GM19467 (cell line): Measurements from ENCODE around the gene LRFN3.
"Not testable (repeated sequence)": the region's sequence is repeated elsewhere in the genome, so short reads cannot be mapped to it uniquely, and the experiment has no call there.

ENCODE experiments used
- ATAC-seq: cut with Tn5 transposase; IDR thresholded peaks from one replicate; pipeline ENCODE4 v1.9.1; 2021; ENCODE audit warnings: mild to moderate bottlenecking, moderate library complexity; ENCODE audit not compliant: unreplicated experiment

Gene LRFN3

DNA sequence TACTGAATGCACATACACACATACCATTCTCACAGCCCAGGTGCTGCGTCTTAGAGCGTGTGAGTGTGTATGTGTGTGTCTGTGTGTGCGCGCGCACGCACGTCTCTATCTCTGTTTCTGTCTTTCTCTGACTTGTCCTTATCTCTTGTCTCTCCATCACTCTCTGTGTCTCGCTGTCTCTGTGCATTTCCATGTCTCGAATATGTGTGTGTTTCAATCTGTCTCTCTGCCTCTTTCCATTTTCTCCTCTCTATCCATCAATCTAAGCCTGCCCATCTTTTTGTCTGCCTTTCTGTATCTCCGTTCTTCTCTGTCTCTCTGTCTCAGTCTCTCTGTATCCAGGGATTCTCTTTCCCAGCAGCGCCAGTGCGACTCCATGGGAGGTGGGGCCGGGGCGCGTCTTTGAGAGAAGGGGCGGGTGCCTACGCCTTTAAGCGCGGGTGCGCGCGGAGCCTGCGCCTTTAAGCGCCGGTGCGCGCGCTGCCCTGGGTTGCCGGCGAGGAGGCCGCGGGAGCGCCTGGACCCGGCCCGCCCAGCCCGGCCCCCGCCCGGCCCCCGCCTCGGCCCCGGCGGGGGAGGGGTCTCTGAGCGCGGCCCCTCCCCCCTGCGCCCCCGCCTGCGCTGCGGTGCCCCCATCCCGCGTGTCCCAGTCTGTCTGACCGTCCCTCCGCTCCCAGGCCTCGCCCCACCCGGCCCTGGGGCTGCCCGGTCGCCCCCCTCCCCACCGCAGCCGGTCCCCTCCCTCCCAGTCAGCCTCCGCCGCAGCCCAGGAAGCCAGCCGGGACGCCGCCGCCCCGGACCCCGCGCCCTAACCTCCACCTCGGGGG, at the start of gene LRFN3:
Gene LRFN3 (plus strand): TSS at position 464 of the 827 bp plus-strand sequence. CDS start 3,052 bp downstream, outside the sequence.
- no peak for ATAC-seq

DNA sequence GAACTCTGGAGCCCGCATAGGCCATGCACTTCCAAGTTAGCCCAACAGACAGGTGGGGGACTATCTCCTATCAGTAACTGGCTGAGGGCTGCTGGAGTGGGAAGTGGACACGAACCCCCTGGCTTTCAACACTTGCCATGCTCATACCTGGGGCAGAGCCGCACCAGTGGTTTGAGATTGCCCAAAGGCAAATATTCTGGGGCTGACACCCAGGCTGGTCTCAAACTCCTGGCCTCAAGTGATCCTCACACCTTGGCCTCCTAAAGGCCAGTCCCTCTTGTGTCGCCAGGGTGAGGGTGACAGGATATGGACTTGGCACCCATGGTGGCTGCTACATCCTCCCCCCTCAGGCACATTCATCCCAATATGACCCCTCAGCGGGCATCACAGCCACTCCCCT, 49.0 kb upstream of the LRFN3 start:
- ATAC-seq: no peak

- ATAC-seq: no peak
These were observed 47.8 kb upstream of the LRFN3 start for GRCh38 chr19:35888398-35888797.

DNA sequence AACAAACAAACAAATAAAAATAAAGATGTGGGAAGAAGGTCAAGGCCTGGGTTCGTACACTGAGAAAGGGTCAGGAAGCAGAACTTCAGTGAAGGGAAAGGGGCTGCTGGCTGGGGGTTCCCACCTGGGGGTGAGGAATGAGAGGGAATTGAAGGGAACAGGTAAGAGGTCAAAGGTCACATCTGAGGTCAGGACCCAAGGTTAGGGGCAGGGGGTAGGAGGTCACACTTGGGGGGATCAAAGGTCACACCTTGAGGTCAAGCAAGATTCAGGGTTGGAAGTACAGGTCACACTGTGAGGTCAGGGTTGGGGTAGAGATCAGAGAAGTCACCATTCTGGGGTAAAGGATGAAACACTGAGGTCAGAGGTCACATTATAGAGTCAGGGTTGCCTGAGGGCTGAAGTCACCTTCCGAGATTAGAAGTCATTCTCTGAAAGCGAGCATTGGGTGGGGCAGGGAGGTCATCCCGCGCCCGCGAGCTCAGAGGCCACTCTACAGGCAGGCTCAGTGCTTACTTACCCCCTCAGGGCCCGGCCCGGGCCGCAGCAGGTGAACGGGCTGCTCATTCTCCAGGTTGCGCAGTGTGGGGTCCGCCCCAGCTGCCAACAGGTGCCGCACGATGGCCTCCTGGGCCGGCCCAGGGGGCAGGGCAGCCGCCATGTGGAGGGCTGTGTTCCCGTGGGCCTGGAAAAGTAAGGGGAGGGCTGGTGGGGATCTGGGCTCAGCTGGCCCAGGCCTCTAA, 46.6 kb upstream of the LRFN3 start:
- no peak for ATAC-seq

DNA sequence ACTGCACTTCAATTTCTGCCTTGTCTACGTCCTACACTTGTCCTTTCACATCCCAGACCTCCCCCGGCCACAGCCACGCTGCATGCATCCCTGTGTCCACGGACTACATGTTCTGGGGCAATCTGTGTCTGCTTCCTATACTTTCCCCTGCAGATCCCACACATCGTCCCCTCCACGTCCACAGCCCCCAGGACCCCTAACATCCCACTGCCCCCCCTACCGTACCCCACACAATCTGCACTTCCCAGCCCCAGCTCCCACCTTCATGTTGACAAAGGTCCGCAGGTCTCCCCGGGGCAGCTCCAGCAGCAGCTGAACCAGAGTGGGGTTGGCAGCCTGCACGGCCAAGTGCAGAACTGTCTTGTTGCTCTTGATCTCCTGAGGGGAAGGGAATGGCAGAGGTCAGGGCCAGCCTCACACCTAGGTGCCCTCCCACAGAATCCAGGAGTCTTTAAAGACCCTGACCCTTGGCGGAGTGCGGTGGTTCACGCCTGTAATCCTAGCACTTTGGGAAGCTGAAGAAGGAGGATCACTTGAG, 46.0 kb upstream of the LRFN3 start:
- no peak for ATAC-seq

GRCh38 chr19:35891819-35892218, 44.4 kb upstream of the LRFN3 start:
- not testable (repeated sequence) for ATAC-seq

GRCh38 chr19:35894342-35894741, 41.8 kb upstream of the LRFN3 start:
- no peak for ATAC-seq

DNA sequence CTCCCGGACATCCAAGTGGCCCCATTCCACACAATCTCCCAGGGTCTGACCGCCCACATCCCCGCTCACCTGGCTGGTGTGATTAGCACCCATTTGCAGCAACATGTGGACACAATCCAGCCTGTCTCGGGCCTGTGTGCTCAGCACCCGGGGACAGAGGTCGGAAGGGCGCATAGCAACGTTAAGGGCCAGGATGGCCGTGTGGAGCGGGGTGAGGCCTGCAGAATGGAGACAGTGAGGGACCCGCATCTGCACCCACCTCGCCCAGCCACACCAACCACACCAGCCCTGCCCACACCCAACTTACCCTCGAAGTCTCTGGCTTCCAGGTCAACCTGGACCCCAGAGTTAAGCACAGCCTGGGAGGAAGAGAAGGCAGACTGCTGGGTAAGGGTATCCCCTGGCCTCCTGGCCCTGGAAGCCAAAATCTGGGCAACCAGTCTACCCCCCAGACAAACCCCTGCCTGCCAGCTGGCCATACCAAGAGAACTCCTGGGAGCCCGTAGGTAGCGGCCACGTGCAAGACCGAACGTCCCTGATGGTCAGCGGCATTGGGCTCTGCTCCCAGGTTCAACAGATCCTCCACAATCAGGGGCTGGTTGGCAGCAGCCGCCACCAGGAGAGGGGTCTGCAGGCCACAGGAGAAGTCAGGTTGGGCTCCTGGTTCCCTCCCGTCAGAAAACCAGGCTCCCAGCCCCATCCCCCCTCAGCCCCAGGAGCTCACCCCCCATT, 40.1 kb upstream of the LRFN3 start:
- ATAC-seq: no peak

GRCh38 chr19:35896643-35897040, 39.5 kb upstream of the LRFN3 start:
- no peak for ATAC-seq

- ATAC-seq: no peak
These were observed 38.3 kb upstream of the LRFN3 start for GRCh38 chr19:35897706-35898451.

GRCh38 chr19:35898499-35898809, 37.7 kb upstream of the LRFN3 start:
- no peak for ATAC-seq

DNA sequence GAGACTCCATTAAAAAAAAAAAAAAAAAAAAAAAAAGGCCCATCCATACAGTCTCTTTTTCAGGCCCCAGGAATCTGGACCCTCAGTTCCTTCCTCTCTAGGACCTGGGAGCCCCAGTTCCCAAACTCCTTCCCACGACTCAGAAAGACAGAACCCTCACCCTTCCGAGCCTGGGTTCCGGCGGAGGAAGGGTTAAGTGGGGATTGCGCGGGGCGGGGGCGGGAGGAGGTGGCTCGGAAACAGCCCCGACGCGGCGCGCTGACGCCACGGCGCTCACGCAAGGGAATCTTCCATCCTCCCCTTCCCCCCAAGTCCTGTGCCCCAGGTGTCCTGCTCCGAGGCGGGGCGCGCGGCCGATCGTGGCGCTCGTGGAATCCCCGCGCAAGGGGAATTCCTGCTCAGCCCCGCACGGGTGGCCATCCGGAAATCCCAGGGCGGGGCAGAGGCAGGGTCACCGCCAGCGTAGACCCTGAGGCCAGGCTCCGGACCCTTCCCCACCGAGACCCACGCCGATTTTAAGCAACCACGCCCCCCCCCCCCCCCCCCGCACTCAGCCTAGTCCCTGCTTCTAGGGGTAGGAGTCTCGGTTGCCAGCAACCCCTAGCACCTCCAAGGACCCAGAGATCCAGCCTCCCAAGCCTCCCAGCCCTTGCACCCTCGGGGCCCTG, 36.5 kb upstream of the LRFN3 start:
- peak; percentile 37 for ATAC-seq

DNA sequence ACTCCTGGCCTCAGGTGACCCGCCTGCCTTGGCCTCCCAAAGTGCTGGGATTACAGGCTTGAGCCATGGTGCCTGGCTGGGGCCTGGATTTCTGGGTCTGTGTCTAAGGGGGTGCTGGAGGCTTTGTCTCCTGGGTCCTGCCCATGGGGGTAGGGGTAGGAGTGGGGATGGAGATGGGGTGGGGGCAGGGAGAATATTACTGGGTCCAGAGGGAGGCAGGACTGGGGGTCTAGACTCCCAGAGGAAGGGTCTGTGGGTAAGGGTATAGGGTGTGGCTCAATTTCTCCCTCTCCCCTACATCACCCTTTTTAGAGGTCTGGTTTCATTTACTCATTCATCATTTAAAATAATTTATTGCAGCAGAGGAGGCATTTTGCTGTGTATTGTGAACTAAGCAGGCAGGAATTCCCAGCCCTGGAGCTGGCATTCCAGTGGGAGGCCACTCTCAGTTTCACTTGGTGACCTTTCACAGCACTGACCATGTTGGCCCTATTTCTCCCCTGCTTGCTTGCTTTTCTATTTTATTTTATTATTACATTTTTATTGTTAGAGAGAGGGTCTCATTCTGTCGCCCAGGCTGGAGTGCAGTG, 35.0 kb upstream of the LRFN3 start:
- ATAC-seq: no peak

- ATAC-seq: no peak
These were observed 34.1 kb upstream of the LRFN3 start, which contains the start of gene HCST for GRCh38 chr19:35901854-35902661. HCST (plus strand) TSS chr19:35902529; CDS start chr19:35902594, 65 bp downstream.

DNA sequence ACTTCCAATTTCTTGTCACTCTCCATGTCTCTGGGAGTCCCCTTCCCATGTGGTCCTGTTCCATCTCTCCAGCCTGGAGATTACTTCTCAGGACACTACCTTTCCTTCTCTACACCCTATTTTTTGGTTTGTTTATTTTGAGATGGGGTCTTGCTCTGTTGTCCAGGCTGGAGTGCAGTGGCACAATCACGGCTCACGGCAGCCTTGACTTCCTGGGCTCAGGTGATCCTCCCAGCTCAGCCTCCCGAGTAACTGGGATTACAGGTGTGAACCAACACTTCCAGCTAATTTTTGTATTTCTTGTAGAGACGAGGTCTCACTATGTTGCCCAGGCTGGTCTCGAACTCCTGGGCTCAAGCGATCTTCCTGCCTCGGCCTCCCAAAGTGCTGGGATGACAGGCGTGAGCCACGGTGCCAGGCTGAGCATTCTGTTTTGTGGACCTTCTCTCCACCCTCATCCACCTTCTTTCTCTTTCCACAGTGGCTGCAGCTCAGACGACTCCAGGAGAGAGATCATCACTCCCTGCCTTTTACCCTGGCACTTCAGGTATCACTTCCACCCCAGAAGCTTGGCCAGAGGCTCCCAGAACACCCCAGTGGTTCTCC, 33.2 kb upstream of the LRFN3 start:
- ATAC-seq: no peak

GRCh38 chr19:35903550-35904179, 32.5 kb upstream of the LRFN3 start:
- peak; percentile 35 for ATAC-seq

DNA sequence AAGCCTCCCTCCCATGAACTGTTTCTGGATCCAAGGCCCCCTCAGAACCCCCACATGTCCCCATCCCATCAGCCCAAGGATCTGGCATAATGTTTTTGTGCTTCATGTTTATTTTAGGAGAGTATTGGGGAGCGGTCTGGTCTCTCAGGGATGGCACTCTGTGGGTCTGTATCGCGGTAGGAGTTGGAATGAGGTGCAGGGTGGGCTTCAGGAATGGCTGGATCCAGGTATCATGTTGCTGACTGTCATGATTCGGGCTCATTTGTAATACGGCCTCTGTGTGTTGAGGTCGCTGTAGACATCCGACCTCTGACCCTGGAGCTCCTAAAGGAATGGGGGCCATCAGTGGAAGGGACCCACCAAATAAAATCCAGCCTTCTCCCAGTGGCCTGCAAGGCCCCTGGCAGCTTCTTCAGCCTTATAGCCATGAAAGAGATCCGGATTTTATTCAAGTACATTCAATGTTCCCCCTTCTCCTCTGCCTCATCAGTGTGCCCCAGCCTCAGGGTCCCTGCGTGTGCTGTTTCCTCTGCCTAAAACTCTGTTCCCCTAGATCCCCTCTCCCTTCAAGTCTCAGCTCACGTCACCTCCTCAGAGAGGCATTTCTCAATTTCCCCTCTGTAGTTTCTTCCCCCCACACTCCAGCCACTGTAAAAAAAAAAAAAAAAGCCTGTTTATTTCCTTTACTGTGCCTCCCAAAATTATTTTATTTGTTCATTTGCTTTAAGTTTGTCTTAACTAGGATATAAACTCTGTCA, 31.7 kb upstream of the LRFN3 start:
- ATAC-seq: no peak
